ENCODE measurements around the gene SYVN1.

Gene SYVN1

GRCh38 chr11:65115361-65116082, 18.8 kb downstream of the SYVN1 start:
- Mint-ChIP-seq H3K27me3 (no peaks in the 10 kb centered on the region), H3K4me1 (peaks cover 20% of the 10 kb centered on the region), H3K27ac (no peak overlapping the region), H3K9me3 (no peaks in the 10 kb centered on the region), H3K4me3 (peak overlapping the region; percentile 47), H3K36me3 (peaks cover 10% of the 10 kb centered on the region)
- DNase-seq (ENCODE audit: low spot score in 2 of 2) (no peak), ATAC-seq (ENCODE audit: low read depth) (no peak)

- no peak overlapping the region for H3K27ac Mint-ChIP-seq
- peaks cover 26% of the 10 kb centered on the region for H3K4me1 Mint-ChIP-seq
- peaks cover 8% of the 10 kb centered on the region for H3K36me3 Mint-ChIP-seq
These were observed 19.7 kb downstream of the SYVN1 start for GRCh38 chr11:65114538-65115171.

GRCh38 chr11:65113839-65114238, 20.5 kb downstream of the SYVN1 start:
- peaks cover 26% of the 10 kb centered on the region for H3K4me1 Mint-ChIP-seq

More at GRCh38 chr11:65114538-65115171, 19.7 kb downstream of the SYVN1 start:
- no peak overlapping the region for H3K4me3 Mint-ChIP-seq
- no peak for ATAC-seq (ENCODE audit: low read depth)
- H3K9me3 Mint-ChIP-seq = no peaks in the 10 kb centered on the region
- DNase-seq (ENCODE audit: low spot score in 2 of 2) = no peak
- H3K27me3 Mint-ChIP-seq = no peaks in the 10 kb centered on the region

GRCh38 chr11:65113361-65113756, 21.0 kb downstream of the SYVN1 start:
- Mint-ChIP-seq H3K27ac (peak overlapping the region; percentile 92), H3K36me3 (peaks cover 3% of the 10 kb centered on the region), H3K9me3 (no peaks in the 10 kb centered on the region), H3K27me3 (no peaks in the 10 kb centered on the region), H3K4me3 (peak overlapping the region; percentile 92), H3K4me1 (peaks cover 26% of the 10 kb centered on the region)
- no peak for DNase-seq (ENCODE audit: low spot score in 2 of 2)
- no peak for ATAC-seq (ENCODE audit: low read depth)

More at GRCh38 chr11:65113839-65114238, 20.5 kb downstream of the SYVN1 start:
- no peak for ATAC-seq (ENCODE audit: low read depth)
- H3K4me3 Mint-ChIP-seq = peak overlapping the region; percentile 5
- no peak overlapping the region for H3K27ac Mint-ChIP-seq
- no peaks in the 10 kb centered on the region for H3K27me3 Mint-ChIP-seq
- no peaks in the 10 kb centered on the region for H3K9me3 Mint-ChIP-seq
- no peak for DNase-seq (ENCODE audit: low spot score in 2 of 2)
- H3K36me3 Mint-ChIP-seq = peaks cover 8% of the 10 kb centered on the region

- Mint-ChIP-seq H3K27ac (peak overlapping the region; percentile 92), H3K4me1 (peaks cover 23% of the 10 kb centered on the region), H3K4me3 (peak overlapping the region; percentile 92), H3K36me3 (peaks cover under 1% of the 10 kb centered on the region), H3K27me3 (no peaks in the 10 kb centered on the region), H3K9me3 (no peaks in the 10 kb centered on the region)
- peak; percentile 51 for ATAC-seq (ENCODE audit: low read depth)
- peak; percentile 76 to 82 for DNase-seq (ENCODE audit: low spot score in 2 of 2)
These were observed 21.6 kb downstream of the SYVN1 start for GRCh38 chr11:65112546-65113360.

GRCh38 chr11:65111744-65112545, 22.4 kb downstream of the SYVN1 start, which contains the start of gene TM7SF2:
Gene TM7SF2, plus strand, starts transcription at chr11:65111872. Its CDS starts 144 bp downstream, at chr11:65112016.
- H3K27ac Mint-ChIP-seq = peak within 1 kb of the TSS; percentile 92
- no peaks in the 10 kb centered on the region for H3K27me3 Mint-ChIP-seq
- H3K4me1 Mint-ChIP-seq = peaks cover 23% of the 10 kb centered on the region
- H3K4me3 Mint-ChIP-seq = peak within 1 kb of the TSS; percentile 92
- ATAC-seq (ENCODE audit: low read depth) (peak; percentile 74), DNase-seq (ENCODE audit: low spot score in 2 of 2) (peak; percentile 85 to 92)
- H3K9me3 Mint-ChIP-seq = no peaks in the 10 kb centered on the region
- H3K36me3 Mint-ChIP-seq = no peaks in the 10 kb centered on the region

- Mint-ChIP-seq H3K27ac (peak overlapping the region; percentile 92), H3K36me3 (no peaks in the 10 kb centered on the region), H3K9me3 (no peaks in the 10 kb centered on the region), H3K4me1 (peaks cover 23% of the 10 kb centered on the region), H3K4me3 (peak overlapping the region; percentile 92), H3K27me3 (no peaks in the 10 kb centered on the region)
- DNase-seq (ENCODE audit: low spot score in 2 of 2) = no peak
- no peak for ATAC-seq (ENCODE audit: low read depth)
These were observed 23.1 kb downstream of the SYVN1 start for GRCh38 chr11:65111159-65111743.

GRCh38 chr11:65110354-65110861, 23.9 kb downstream of the SYVN1 start:
- DNase-seq (ENCODE audit: low spot score in 2 of 2) (peak; percentile 100), ATAC-seq (ENCODE audit: low read depth) (peak; percentile 49)
- Mint-ChIP-seq H3K4me3 (no peak overlapping the region), H3K27ac (peak overlapping the region; percentile 55), H3K27me3 (no peaks in the 10 kb centered on the region), H3K4me1 (peaks cover 22% of the 10 kb centered on the region), H3K9me3 (no peaks in the 10 kb centered on the region), H3K36me3 (peaks cover 3% of the 10 kb centered on the region)

GRCh38 chr11:65109231-65110198, 24.8 kb downstream of the SYVN1 start:
- no peak overlapping the region for H3K4me3 Mint-ChIP-seq
- peaks cover 22% of the 10 kb centered on the region for H3K4me1 Mint-ChIP-seq
- H3K27ac Mint-ChIP-seq = peak overlapping the region; percentile 55
- DNase-seq (ENCODE audit: low spot score in 2 of 2) (no peak), ATAC-seq (ENCODE audit: low read depth) (no peak)
- H3K27me3 Mint-ChIP-seq = no peaks in the 10 kb centered on the region
- peaks cover 3% of the 10 kb centered on the region for H3K36me3 Mint-ChIP-seq
- no peaks in the 10 kb centered on the region for H3K9me3 Mint-ChIP-seq

- Mint-ChIP-seq H3K36me3 (peaks cover 5% of the 10 kb centered on the region), H3K27me3 (no peaks in the 10 kb centered on the region), H3K27ac (no peak overlapping the region), H3K4me3 (no peak overlapping the region), H3K4me1 (peaks cover 22% of the 10 kb centered on the region), H3K9me3 (no peaks in the 10 kb centered on the region)
- DNase-seq (ENCODE audit: low spot score in 2 of 2) = no peak
- no peak for ATAC-seq (ENCODE audit: low read depth)
These were observed 25.7 kb downstream of the SYVN1 start for GRCh38 chr11:65108469-65109123.

- no peaks in the 10 kb centered on the region for H3K27me3 Mint-ChIP-seq
- ATAC-seq (ENCODE audit: low read depth) = no peak
- no peak for DNase-seq (ENCODE audit: low spot score in 2 of 2)
- peaks cover 5% of the 10 kb centered on the region for H3K36me3 Mint-ChIP-seq
- no peak overlapping the region for H3K27ac Mint-ChIP-seq
- H3K4me1 Mint-ChIP-seq = peaks cover 17% of the 10 kb centered on the region
- no peaks in the 10 kb centered on the region for H3K9me3 Mint-ChIP-seq
- no peak overlapping the region for H3K4me3 Mint-ChIP-seq
These were observed 26.4 kb downstream of the SYVN1 start for GRCh38 chr11:65107751-65108468.

Data from memory B cell (primary cell).